ENCODE data around the gene BMP6.

The BMP6 gene

GRCh38 chr6:7912736-7913517 lies 187.0 kb downstream of the BMP6 start:
- no peak for TF ChIP-seq CTCF (IDR thresholded peaks at IDR 0.05; ENCODE audit: insufficient read depth, low read length, poor library complexity, severe bottlenecking)
- H3K27me3 ChIP-seq (replicated peaks; ENCODE audit: control insufficient read depth, insufficient read depth, low read length) = no peaks in the 10 kb centered on the region
- DNase-seq (ENCODE audit: extremely low read depth, insufficient read length) = no peak
- no peak overlapping the region for H3K4me3 ChIP-seq (replicated peaks; ENCODE audit: low read depth, low read length)
- no peaks in the 10 kb centered on the region for H3K36me3 ChIP-seq (ENCODE audit: control insufficient read depth, insufficient read depth, low read length)

GRCh38 chr6:7914311-7914710 lies 188.4 kb downstream of the BMP6 start:
- no peaks in the 10 kb centered on the region for H3K27me3 ChIP-seq (replicated peaks; ENCODE audit: control insufficient read depth, insufficient read depth, low read length)
- no peak for TF ChIP-seq CTCF (IDR thresholded peaks at IDR 0.05; ENCODE audit: insufficient read depth, low read length, poor library complexity, severe bottlenecking)
- H3K36me3 ChIP-seq (ENCODE audit: control insufficient read depth, insufficient read depth, low read length) = no peaks in the 10 kb centered on the region
- DNase-seq (ENCODE audit: extremely low read depth, insufficient read length) = no peak
- H3K4me3 ChIP-seq (replicated peaks; ENCODE audit: low read depth, low read length) = no peak overlapping the region

GRCh38 chr6:7914991-7915789 lies 189.3 kb downstream of the BMP6 start:
- TF ChIP-seq CTCF (IDR thresholded peaks at IDR 0.05; ENCODE audit: insufficient read depth, low read length, poor library complexity, severe bottlenecking) = no peak
- no peaks in the 10 kb centered on the region for H3K36me3 ChIP-seq (ENCODE audit: control insufficient read depth, insufficient read depth, low read length)
- no peak overlapping the region for H3K4me3 ChIP-seq (replicated peaks; ENCODE audit: low read depth, low read length)
- no peaks in the 10 kb centered on the region for H3K27me3 ChIP-seq (replicated peaks; ENCODE audit: control insufficient read depth, insufficient read depth, low read length)
- no peak for DNase-seq (ENCODE audit: extremely low read depth, insufficient read length)

GRCh38 chr6:7916959-7917358 lies 191.1 kb downstream of the BMP6 start:
- Histone ChIP-seq H3K36me3 (ENCODE audit: control insufficient read depth, insufficient read depth, low read length) (no peaks in the 10 kb centered on the region), H3K4me3 (replicated peaks; ENCODE audit: low read depth, low read length) (peak overlapping the region; percentile 9; the same call in 1 of the 2 replicates), H3K27me3 (replicated peaks; ENCODE audit: control insufficient read depth, insufficient read depth, low read length) (no peaks in the 10 kb centered on the region)
- DNase-seq (ENCODE audit: extremely low read depth, insufficient read length) = peak; percentile 58
- TF ChIP-seq CTCF (IDR thresholded peaks at IDR 0.05; ENCODE audit: insufficient read depth, low read length, poor library complexity, severe bottlenecking) = no peak

GRCh38 chr6:7917729-7918128 lies 191.8 kb downstream of the BMP6 start:
- DNase-seq (ENCODE audit: extremely low read depth, insufficient read length) = no peak
- Histone ChIP-seq H3K27me3 (replicated peaks; ENCODE audit: control insufficient read depth, insufficient read depth, low read length) (no peaks in the 10 kb centered on the region), H3K36me3 (ENCODE audit: control insufficient read depth, insufficient read depth, low read length) (no peaks in the 10 kb centered on the region), H3K4me3 (replicated peaks; ENCODE audit: low read depth, low read length) (no peak overlapping the region)
- TF ChIP-seq CTCF (IDR thresholded peaks at IDR 0.05; ENCODE audit: insufficient read depth, low read length, poor library complexity, severe bottlenecking) = no peak

All from GM06990 (cell line).